ENCODE results near the gene P3H4.

The P3H4 gene

GRCh38 chr17:41796121-41796895, 15.4 kb downstream of the P3H4 start:
- TF ChIP-seq CTCF (conservative IDR thresholded peaks at IDR 0.05; ENCODE audit: low read depth, low read length): no peak
- H3K4me3 ChIP-seq (ENCODE audit: low read depth, low read length): no peak overlapping the region
- no peak for DNase-seq (ENCODE audit: low read depth)

GRCh38 chr17:41794540-41794975, 17.2 kb downstream of the P3H4 start:
- DNase-seq (ENCODE audit: low read depth): no peak
- H3K4me3 ChIP-seq (ENCODE audit: low read depth, low read length): no peak overlapping the region
- TF ChIP-seq CTCF (conservative IDR thresholded peaks at IDR 0.05; ENCODE audit: low read depth, low read length): no peak

DNA sequence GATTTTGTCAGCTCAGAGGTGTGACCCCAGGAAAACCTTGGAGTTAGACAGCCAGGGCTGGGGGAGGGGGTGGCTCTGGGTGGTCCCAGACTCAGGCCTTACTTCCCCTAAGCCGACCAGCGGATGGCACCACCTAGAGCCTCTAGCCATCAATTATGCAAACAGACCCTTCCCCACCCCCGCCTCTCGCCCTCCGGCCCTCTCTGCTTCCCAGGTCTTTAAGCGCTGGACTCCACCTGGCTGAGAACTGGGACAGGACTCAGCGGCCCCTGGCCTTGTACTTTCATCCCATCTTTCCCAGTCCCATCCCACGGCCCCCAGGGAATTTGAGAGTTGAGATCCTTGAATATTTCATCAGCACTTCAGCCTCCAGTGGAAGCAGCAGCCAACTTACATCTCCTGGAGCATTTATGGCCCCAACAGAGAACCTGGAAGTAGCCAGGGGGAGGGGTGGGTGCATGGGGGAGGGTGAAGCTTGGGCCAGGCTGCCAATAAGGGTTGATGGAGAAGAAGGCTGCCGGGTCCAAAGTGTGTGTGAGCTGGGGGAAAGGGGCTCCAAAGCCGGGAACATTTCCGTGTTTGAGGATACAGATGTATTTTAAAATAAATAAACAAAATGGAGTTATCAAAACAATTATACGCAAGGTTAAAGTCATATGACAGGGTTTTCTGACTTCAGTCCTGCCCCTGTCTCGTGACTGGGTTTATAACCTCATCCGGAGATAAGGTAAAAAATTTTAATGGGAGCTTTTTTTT, 17.8 kb downstream of the P3H4 start:
- no peak overlapping the region for H3K4me3 ChIP-seq (ENCODE audit: low read depth, low read length)
- peak; percentile 62 for DNase-seq (ENCODE audit: low read depth)
- TF ChIP-seq CTCF (conservative IDR thresholded peaks at IDR 0.05; ENCODE audit: low read depth, low read length): no peak

DNA sequence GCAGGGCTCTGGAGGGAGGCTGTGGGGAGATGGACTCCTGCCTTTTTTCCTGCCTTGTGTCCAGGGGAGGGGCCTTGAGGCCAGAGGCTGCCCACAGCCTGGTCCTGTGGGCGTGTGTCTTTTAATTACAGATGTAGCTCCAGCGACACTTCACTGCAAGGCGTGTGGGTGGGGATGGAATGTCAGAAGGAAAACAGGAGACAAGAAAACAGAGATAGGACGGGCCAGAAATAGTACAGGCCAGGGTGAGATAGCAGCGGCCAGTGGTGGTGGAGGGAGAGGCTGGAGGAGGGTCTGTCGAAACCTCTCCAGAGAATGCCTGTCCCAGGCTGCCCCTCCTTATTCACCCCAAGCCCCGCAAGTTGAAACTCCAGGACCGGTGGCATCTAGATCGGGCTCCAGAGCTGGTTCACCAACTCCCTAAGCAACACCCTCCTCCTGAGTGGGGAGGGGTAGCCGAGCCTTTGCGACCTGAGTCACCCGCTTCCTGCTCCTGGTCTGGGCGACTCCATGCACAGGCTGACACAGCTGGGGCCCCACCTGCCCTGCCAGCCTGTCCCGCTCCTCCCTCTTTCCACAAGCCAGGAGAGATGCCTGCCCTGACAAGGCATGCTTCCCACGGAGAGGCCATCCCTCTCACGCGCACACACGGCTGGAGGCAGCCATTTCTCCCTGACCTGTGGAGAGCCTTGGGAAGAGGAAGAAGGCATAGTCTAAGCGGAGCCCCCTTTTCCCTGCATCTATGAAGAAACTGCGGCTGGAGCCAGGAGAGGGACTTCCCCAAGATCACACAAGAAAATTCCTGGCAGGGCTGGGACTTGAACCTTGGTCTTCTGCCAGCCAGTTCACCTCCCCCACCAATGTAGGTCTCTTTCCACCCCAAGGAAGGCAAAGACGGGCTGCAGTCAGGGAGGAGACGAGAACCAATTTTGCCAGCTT, 18.6 kb downstream of the P3H4 start:
- DNase-seq (ENCODE audit: low read depth): peak; percentile 64
- no peak overlapping the region for H3K4me3 ChIP-seq (ENCODE audit: low read depth, low read length)
- TF ChIP-seq CTCF (conservative IDR thresholded peaks at IDR 0.05; ENCODE audit: low read depth, low read length): no peak

DNA sequence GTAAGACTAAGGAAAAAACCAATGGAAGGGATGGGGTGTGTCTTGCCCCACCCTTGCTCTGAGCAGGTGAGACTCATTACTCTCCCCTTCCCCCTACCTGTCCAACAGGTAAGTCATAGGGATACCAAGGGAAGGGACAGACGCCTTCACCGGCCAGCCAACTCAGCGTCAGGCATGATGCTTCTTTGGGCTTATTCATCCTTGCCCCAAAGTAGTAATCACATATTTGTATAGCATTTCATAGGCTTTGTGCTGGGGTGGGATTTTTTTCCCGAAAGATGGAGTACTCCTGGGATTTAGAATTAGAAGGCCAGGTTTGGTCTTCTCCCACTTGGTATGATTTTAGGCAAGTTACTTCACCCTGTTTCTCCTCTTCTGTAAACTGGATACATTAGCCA, 24.7 kb downstream of the P3H4 start:
- TF ChIP-seq CTCF (conservative IDR thresholded peaks at IDR 0.05; ENCODE audit: low read depth, low read length): no peak
- DNase-seq (ENCODE audit: low read depth): no peak
- no peak overlapping the region for H3K4me3 ChIP-seq (ENCODE audit: low read depth, low read length)

DNA sequence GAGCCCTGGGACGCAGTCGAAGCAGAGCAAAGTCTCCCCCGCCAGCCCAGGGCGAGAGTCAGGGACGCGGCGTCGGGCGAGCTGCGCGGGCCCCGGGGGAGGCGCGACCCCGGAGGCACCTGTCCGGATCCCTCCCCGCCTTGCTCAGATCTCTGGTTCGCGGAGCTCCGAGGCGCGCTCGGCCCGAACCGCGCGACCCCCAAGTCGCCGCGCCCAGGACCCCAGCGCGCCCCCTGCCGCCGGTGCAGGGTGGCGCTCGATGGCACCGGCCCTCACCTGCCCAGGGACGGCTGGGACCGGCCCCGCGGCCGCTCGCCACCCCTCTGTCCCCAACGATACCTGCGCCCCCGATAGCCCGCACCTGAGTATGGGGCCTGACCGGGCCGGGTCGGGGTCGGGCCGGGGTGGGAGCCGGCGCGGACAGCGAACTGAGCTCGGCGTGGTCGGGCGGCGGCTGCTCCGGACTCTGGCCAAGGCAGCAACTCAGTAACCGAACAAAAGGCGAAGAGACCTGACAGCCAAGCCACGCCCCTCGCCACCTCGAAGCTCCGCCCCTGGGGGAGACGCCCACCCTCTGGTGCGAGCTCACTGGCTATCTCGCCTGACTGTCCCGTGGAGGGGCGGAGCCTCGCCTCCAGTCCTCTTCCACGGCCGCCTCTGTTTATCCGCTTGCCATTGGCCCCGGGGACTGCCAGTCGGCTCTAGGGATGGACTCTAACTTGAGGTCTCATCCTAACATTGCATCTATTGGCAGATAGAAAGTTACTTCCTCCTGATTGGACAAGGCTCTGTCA, 25.3 kb downstream of the P3H4 start, which contains the start of gene JUP:
JUP (minus strand) TSS at position 485 of the 794 bp plus-strand sequence. CDS start 14,857 bp downstream, outside the sequence.
- TF ChIP-seq CTCF (conservative IDR thresholded peaks at IDR 0.05; ENCODE audit: low read depth, low read length): peak; percentile 26
- DNase-seq (ENCODE audit: low read depth): peak; percentile 100
- H3K4me3 ChIP-seq (ENCODE audit: low read depth, low read length): peak within 1 kb of the TSS; percentile 82
